CD4-positive, alpha-beta T cell treated with Interferon gamma for 1 hour (primary cell): ENCODE results near the gene KCNMA1.

Experiments used
- DNase-seq: peaks from one replicate; pipeline ENCODE4 v3.0.0-alpha.2; 2020

Gene KCNMA1

GRCh38 chr10:76864922-76865321, 772.7 kb downstream of the KCNMA1 start:
- no peak for DNase-seq

- no peak for DNase-seq
These were observed 778.9 kb downstream of the KCNMA1 start for GRCh38 chr10:76858721-76859120.

GRCh38 chr10:76840802-76841201, 796.8 kb downstream of the KCNMA1 start:
- DNase-seq, result no peak

- no peak for DNase-seq
These were observed 798.3 kb downstream of the KCNMA1 start for GRCh38 chr10:76839276-76839675.

- no peak for DNase-seq
These were observed 807.4 kb downstream of the KCNMA1 start for GRCh38 chr10:76830218-76830617.

- DNase-seq, result no peak
These were observed 807.9 kb downstream of the KCNMA1 start for GRCh38 chr10:76829724-76830123.
